Left lung (tissue), 10 donors: Measurements from ENCODE around the gene DEFB124. TPM values are rescaled to one million over a fixed set of nuclear protein-coding genes. Genes with fewer than 3 reads are reported as not detected.
"Not testable (repeated sequence)": the region's sequence is repeated elsewhere in the genome, so short reads cannot be mapped to it uniquely, and the experiment has no call there.

Experiments used
- ATAC-seq: fragments of 200-7000 bp; cut with Tn5 transposase; one replicate; pipeline ENCODE4 v1.9.1; 2020; ENCODE audit warnings: moderate library complexity
- DNase-seq, 4 donors: peaks; one replicate each; pipeline ENCODE4 v3.0.0-alpha.2; 2013 to 2020
- H3K27ac ChIP-seq, 2 donors: fragments of 200-600 bp; sonication (generic) in 1 of 2; one replicate each; pipeline versions ENCODE4 v1.5.0 to v1.8.0; 2020 to 2021
- H3K27me3 ChIP-seq, 2 donors: fragments of 200-600 bp; sonication (generic) in 1 of 2; one replicate each; pipeline versions ENCODE4 v1.5.0 to v1.8.0; 2020 to 2021
- H3K36me3 ChIP-seq, 2 donors: fragments of 200-600 bp; sonication (generic) in 1 of 2; one replicate each; pipeline versions ENCODE4 v1.5.0 to v1.8.0; 2020 to 2021
- H3K4me1 ChIP-seq, 2 donors: fragments of 200-600 bp; one replicate each; pipeline ENCODE4 v1.8.0; 2021
- H3K4me3 ChIP-seq, 2 donors: fragments of 200-600 bp; sonication (generic) in 1 of 2; one replicate each; pipeline versions ENCODE4 v1.5.0 to v1.8.0; 2020 to 2021; ENCODE audit warnings: mild to moderate bottlenecking in 1 of 2
- H3K9me3 ChIP-seq, 2 donors: fragments of 200-600 bp; sonication (generic) in 1 of 2; one replicate each; pipeline versions ENCODE4 v1.5.0 to v1.8.0; 2020 to 2021
- intact Hi-C, 2 donors: fragments of 100-400 bp; cut with DNase I; formaldehyde crosslinking; loops; one replicate each; pipeline versions ENCODE4 v1.11.2 to v1.14.2; 2022
- polyA plus RNA-seq, 6 donors: library from polyadenylated mRNA; unstranded; fragments of 120-200 nt; gene quantifications; one replicate each; pipeline ENCODE4 v1.2.1, GENCODE V29; 2013; ENCODE audit not compliant: insufficient read length in 6 of 6
- total RNA-seq, 2 donors: library from RNA; stranded (reverse); fragmentation: NEBNext Ultra II Directional; extraction: Animal tissue kit (Norgen Biotek cat#: 25700); gene quantifications; one replicate each; pipeline ENCODE4 v1.2.1, GENCODE V29; 2021
- TF ChIP-seq, protein P1 (sequence below), 2 donors: fragments of 200-600 bp; sonication (generic) in 1 of 2; IDR thresholded peaks; one replicate each; pipeline versions ENCODE4 v1.5.0 to v1.8.0; 2021; ENCODE audit warnings: antibody characterized with exemption in 2 of 2
- donor health status: DM: no; HTN: yes; CAD: no.
- donor health status: DM: no; HTN: no; CAD: no.

Gene DEFB124
- total and polyA plus RNA-seq, 8 donors, result 0.31 to 1.5 (median 0.97) TPM; not detected in 2

DNA sequence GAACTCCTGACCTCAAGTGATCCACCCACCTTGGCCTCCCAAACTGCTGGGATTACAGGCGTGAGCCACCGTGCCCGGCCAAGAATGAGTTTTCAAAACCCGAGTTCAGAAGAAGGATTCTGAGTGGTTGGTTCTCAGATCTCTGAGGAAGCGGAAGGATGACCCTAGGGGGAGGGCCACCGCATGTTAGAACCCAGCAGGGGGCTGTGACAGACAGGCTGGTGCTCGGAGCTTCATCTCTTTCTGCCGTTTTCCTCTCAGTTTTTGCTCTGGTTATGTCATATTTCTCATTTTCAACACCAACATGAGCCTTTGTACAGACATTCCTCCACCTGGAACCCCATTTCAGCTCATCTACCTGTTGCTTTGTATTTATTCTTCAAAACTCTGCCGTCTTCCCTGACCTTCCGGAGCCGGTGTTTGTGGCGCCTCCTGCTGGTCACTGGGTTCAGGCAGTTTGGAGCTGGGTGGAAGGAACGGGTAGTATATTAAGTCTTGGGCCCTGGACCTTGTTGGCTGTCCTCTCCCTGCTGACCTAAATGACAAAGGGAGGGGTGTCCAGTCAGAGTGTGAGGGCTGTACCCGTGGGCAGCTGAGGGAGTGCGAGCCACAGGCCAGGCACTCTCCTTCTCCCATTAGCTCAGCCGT lies 34.8 kb downstream of the DEFB124 start, which contains the start of gene DEFB123:
Gene DEFB123, plus strand, starts transcription at position 621 of the 648 bp plus-strand sequence. CDS start 67 bp downstream, outside the sequence.
- ATAC-seq (no peak), DNase-seq (no peak)
- H3K4me1 ChIP-seq, result no peaks in the 10 kb centered on the region
- H3K27ac ChIP-seq, result no peak within 1 kb of the TSS
- TF ChIP-seq, protein P1, sequence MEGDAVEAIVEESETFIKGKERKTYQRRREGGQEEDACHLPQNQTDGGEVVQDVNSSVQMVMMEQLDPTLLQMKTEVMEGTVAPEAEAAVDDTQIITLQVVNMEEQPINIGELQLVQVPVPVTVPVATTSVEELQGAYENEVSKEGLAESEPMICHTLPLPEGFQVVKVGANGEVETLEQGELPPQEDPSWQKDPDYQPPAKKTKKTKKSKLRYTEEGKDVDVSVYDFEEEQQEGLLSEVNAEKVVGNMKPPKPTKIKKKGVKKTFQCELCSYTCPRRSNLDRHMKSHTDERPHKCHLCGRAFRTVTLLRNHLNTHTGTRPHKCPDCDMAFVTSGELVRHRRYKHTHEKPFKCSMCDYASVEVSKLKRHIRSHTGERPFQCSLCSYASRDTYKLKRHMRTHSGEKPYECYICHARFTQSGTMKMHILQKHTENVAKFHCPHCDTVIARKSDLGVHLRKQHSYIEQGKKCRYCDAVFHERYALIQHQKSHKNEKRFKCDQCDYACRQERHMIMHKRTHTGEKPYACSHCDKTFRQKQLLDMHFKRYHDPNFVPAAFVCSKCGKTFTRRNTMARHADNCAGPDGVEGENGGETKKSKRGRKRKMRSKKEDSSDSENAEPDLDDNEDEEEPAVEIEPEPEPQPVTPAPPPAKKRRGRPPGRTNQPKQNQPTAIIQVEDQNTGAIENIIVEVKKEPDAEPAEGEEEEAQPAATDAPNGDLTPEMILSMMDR (IDR thresholded peaks at IDR 0.05), result no peak
- no peaks in the 10 kb centered on the region for H3K36me3 ChIP-seq
- H3K27me3 ChIP-seq, result peaks cover 0 to 15% of the 10 kb centered on the region in 2 donors
- no peak within 1 kb of the TSS for H3K4me3 ChIP-seq
- intact Hi-C loops, result no loop called here
- no peaks in the 10 kb centered on the region for H3K9me3 ChIP-seq

DNA sequence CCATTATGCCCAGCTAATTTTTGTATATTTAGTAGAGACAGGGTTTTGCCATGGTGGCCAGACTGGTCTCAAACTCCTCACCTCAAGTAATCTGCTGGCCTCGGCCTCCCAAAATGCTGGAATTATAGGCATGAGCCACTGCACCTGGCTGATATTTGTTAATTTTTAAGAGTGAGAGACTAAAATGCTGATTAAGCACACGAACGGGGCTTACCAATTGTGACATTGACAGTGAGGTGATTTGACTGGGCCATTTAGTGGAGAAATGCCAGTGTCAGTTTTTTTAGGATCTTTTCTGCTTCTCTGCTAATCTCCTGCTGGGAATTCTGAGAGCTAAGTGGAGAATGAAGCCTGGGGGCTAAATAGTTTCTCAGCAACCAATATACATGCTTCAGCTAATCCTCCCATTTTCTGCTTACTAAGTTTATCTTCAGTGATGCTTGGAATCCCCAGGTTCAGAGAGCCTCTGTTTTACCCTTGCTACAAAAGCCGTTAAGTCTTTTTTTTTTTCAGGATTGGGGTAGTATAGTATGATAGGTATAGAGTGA lies 44.3 kb downstream of the DEFB124 start:
- ATAC-seq (no peak), DNase-seq (no peak)
- no peaks in the 10 kb centered on the region for H3K36me3 ChIP-seq
- TF ChIP-seq, protein P1 (IDR thresholded peaks at IDR 0.05), result no peak
- H3K27me3 ChIP-seq, result peaks cover 0 to 16% of the 10 kb centered on the region in 2 donors
- intact Hi-C loops, result no loop called here
- no peaks in the 10 kb centered on the region for H3K4me1 ChIP-seq
- no peaks in the 10 kb centered on the region for H3K9me3 ChIP-seq
- H3K4me3 ChIP-seq, result no peak overlapping the region
- no peak overlapping the region for H3K27ac ChIP-seq

DNA sequence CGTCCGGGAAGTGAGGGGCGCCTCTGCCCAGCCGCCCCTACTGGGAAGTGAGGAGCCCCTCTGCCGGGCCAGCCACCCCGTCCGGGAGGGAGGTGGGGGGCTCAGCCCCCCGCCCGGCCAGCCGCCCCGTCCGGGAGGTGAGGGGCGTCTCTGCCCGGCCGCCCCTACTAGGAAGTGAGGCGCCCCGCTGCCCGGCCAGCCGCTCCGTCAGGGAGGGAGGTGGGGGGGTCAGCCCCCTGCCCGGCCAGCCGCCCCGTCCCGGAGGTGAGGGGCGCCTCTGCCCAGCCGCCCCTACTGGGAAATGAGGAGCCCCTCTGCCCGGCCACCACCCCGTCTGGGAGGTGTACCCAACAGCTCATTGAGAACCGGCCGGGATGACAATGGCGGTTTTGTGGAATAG lies 47.4 kb downstream of the DEFB124 start:
- ATAC-seq, H3K36me3 ChIP-seq, H3K4me1 ChIP-seq, H3K4me3 ChIP-seq, H3K27ac ChIP-seq, intact Hi-C loops, H3K9me3 ChIP-seq, DNase-seq, H3K27me3 ChIP-seq: not testable (repeated sequence)

DNA sequence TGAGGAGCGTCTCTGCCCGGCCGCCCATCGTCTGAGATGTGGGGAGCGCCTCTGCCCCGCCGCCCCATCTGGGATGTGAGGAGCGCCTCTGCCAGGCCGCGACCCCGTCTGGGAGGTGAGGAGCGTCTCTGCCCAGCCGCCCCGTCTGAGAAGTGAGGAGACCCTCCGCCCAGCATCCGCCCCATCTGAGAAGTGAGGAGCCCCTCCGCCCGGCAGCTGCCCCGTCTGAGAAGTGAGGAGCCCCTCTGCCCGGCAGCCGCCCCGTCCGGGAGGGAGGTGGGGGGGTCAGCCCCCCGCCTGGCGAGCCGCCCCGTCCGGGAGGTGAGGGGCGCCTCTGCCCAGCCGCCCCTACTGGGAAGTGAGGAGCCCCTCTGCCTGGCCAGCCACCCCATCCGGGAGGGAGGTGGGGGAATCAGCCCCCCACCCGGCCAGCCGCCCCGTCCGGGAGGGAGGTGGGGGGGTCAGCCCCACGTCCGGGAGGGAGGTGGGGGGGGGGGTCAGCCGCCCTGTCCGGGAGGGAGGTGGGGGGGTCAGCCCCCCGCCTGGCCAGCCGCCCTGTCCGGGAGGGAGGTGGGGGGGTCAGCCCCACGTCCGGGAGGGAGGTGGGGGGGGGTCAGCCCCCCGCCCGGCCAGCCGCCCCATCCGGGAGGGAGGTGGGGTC lies 47.9 kb downstream of the DEFB124 start:
- H3K4me1 ChIP-seq, ATAC-seq, H3K9me3 ChIP-seq, H3K36me3 ChIP-seq, H3K27me3 ChIP-seq, DNase-seq, H3K27ac ChIP-seq, H3K4me3 ChIP-seq, intact Hi-C loops: not testable (repeated sequence)

DNA sequence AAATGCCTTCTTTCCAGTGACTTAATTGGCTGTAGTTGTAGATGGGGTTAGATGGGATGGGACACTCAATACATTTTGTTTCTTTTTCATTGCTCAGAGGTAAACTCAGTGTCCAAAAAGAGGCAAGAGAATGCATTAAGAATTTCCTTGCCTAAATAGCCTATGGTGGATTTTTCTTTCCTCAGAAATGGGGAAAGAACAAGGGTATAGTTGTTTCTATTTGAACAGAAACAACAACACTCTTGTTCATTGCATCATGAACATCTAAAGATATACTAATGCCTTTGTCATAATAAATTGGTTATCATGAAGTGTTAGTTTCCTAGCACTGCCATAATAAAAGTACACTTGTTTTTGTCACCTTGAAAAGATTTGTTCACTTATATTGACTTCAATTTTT lies 49.1 kb downstream of the DEFB124 start:
- Histone ChIP-seq H3K27ac (no peak overlapping the region), H3K9me3 (no peaks in the 10 kb centered on the region), H3K27me3 (no peaks in the 10 kb centered on the region), H3K36me3 (no peaks in the 10 kb centered on the region), H3K4me1 (no peaks in the 10 kb centered on the region), H3K4me3 (no peak overlapping the region)
- DNase-seq (no peak), ATAC-seq (no peak)
- TF ChIP-seq, protein P1 (IDR thresholded peaks at IDR 0.05), result no peak
- intact Hi-C loops, result no loop called here

DNA sequence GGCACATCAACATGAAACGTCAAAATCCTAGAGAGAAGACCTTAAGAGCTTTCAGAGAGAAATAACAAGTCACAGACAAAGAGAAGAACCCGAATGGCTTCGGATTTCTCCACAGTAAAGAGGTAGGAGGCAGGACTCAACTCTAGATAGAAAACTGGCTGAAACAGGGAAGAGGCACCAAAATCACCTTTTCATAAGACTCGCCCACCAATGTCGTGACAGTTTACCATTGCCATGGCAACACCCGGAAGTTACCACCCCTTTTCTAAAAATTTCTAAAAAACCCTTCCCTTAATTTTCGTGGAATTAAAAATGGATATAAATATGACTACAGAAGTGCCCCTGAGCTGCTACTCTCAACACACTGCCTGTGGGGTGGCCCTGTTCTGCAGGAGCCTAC lies 56.6 kb downstream of the DEFB124 start:
- ATAC-seq (no peak), DNase-seq (no peak)
- H3K4me1 ChIP-seq, result no peaks in the 10 kb centered on the region
- H3K27ac ChIP-seq, result no peak overlapping the region
- intact Hi-C loops, result no loop called here
- TF ChIP-seq, protein P1 (IDR thresholded peaks at IDR 0.05), result no peak
- no peaks in the 10 kb centered on the region for H3K27me3 ChIP-seq
- no peaks in the 10 kb centered on the region for H3K36me3 ChIP-seq
- no peak overlapping the region for H3K4me3 ChIP-seq
- no peaks in the 10 kb centered on the region for H3K9me3 ChIP-seq
